Body of pancreas (tissue), 4 donors: ENCODE measurements around the gene PDGFD.

ENCODE experiments used
- POLR2A ChIP-seq, 3 donors: fragments of 450-650 bp; IDR thresholded peaks; one replicate each; pipeline ENCODE4 v1.6.1; 2016; ENCODE audit warnings: antibody characterized with exemption in 3 of 3, mild to moderate bottlenecking in 2 of 3
- TF ChIP-seq, protein P1 (sequence below), 7 experiments: fragments of 450-650 bp in 4 of 7; fragments of 200-600 bp in 3 of 7; sonication (generic) in 3 of 7; IDR thresholded peaks; one replicate each; pipeline ENCODE4 v1.5.1; 2016 to 2019; ENCODE audit warnings: antibody characterized with exemption in 7 of 7

DNA sequence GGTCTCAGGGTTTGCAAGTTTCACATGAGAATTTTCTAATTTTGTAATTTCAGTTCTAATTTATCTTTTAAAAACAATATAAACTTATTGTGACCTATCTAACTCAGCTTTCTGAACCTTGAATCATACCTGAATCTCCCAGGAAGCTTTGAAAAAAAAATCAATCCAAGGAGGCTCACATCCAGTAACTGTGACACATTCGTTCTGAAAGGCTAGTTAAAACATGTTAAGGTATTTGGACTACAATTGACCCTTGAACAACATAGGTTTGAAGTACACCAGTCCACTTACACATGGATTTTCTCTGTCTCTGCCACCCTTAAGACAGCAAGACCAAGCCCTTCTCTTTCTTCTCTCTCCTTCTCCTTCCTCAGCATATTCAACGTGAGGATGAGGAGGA lies 87.5 kb downstream of the PDGFD start:
- TF ChIP-seq, protein P1, sequence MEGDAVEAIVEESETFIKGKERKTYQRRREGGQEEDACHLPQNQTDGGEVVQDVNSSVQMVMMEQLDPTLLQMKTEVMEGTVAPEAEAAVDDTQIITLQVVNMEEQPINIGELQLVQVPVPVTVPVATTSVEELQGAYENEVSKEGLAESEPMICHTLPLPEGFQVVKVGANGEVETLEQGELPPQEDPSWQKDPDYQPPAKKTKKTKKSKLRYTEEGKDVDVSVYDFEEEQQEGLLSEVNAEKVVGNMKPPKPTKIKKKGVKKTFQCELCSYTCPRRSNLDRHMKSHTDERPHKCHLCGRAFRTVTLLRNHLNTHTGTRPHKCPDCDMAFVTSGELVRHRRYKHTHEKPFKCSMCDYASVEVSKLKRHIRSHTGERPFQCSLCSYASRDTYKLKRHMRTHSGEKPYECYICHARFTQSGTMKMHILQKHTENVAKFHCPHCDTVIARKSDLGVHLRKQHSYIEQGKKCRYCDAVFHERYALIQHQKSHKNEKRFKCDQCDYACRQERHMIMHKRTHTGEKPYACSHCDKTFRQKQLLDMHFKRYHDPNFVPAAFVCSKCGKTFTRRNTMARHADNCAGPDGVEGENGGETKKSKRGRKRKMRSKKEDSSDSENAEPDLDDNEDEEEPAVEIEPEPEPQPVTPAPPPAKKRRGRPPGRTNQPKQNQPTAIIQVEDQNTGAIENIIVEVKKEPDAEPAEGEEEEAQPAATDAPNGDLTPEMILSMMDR (IDR thresholded peaks at IDR 0.05), result no peak
- TF ChIP-seq POLR2A (IDR thresholded peaks at IDR 0.05), result no peak
